GM12878 (cell line): ENCODE data around the gene OSER1. TPM values are rescaled to one million over a fixed set of nuclear protein-coding genes. Genes with fewer than 3 reads are reported as not detected.

ENCODE experiments used
- ATAC-seq: fragments of 200-7000 bp; cut with Tn5 transposase; 3 replicates; pipeline ENCODE4 v1.9.1; 2020; ENCODE audit warnings: mild to moderate bottlenecking, moderate library complexity
- BruUV-seq: library from RNA; stranded (reverse); fragments of 400-500 nt; replicated peaks from 2 replicates; lab custom pipeline; 2021; lab: Mats Ljungman, UMichigan
- CTCF ChIA-PET: fragments of 300-600 bp; sonication (Branson Sonifier 250); formaldehyde crosslinking; extraction: SDS; loops from one replicate; lab custom pipeline; 2021; ENCODE audit warnings: inconsistent platforms; lab: Yijun Ruan, JAX
- POLR2A ChIA-PET: fragments of 350-600 bp; formaldehyde crosslinking; extraction: SDS; loops from one replicate; lab custom pipeline; 2021; ENCODE audit warnings: inconsistent platforms; lab: Charles Lee
- RAD21 ChIA-PET: fragments of 300-600 bp; sonication (Branson Sonifier 250); formaldehyde crosslinking; loops from one replicate; lab custom pipeline; 2023; ENCODE audit warnings: antibody characterized with exemption; ENCODE audit not compliant: unreplicated experiment; lab: Charles Lee
- SMC1A ChIA-PET: fragments of 300-600 bp; sonication (Branson Sonifier 250); formaldehyde crosslinking; loops from one replicate; lab custom pipeline; 2023; ENCODE audit not compliant: unreplicated experiment, uncharacterized antibody; lab: Charles Lee
- DNase-seq: peaks from one replicate; pipeline ENCODE4 v3.0.0-alpha.2; 2011; ENCODE audit warnings: low read depth, low spot score
- FAIRE-seq: peaks from 3 replicates; lab custom pipeline; 2011; peaks lifted over from hg19 to GRCh38; lab: Jason Lieb, UNC
- H2AFZ ChIP-seq: 2 replicates; pipeline ENCODE4 v1.6.0; 2011; ENCODE audit warnings: low read depth, low read length, control low read depth; ENCODE audit not compliant: control insufficient read depth
- H3K27ac ChIP-seq: 2 replicates; pipeline ENCODE4 v1.5.1; 2011; ENCODE audit warnings: control low read depth; ENCODE audit not compliant: control insufficient read depth, insufficient read depth
- H3K27me3 ChIP-seq, 2 experiments: replicated peaks in 1 of 2; 2 replicates each; pipeline versions ENCODE4 v1.6.0 to v1.6.1; 2011; ENCODE audit warnings: low read length in 1 of 2; ENCODE audit not compliant: control insufficient read depth in 2 of 2, insufficient read depth in 2 of 2
- H3K36me3 ChIP-seq, 2 experiments: 2 replicates each; pipeline ENCODE4 v1.5.1; 2011; ENCODE audit warnings: low read length in 1 of 2; ENCODE audit not compliant: control insufficient read depth in 2 of 2, insufficient read depth in 2 of 2
- H3K4me1 ChIP-seq: 2 replicates; pipeline ENCODE4 v1.6.1; 2011; ENCODE audit warnings: mild to moderate bottlenecking, low read length, moderate library complexity, mixed read lengths; ENCODE audit not compliant: control insufficient read depth, insufficient read depth
- H3K4me2 ChIP-seq: 2 replicates; pipeline ENCODE4 v1.6.0; 2011; ENCODE audit warnings: control low read depth; ENCODE audit not compliant: control insufficient read depth, insufficient read depth
- H3K4me3 ChIP-seq: fragments of 200-600 bp; sonication (generic); 2 replicates; pipeline ENCODE4 v1.5.1; 2016
- H3K79me2 ChIP-seq: 2 replicates; pipeline ENCODE4 v1.6.0; 2011; ENCODE audit warnings: low read length; ENCODE audit not compliant: control insufficient read depth, insufficient read depth
- H3K9ac ChIP-seq: 2 replicates; pipeline ENCODE4 v1.8.0; 2011; ENCODE audit warnings: low read length, control low read depth, mixed read lengths; ENCODE audit not compliant: control insufficient read depth, insufficient read depth
- H3K9me3 ChIP-seq: replicated peaks from 3 replicates; pipeline ENCODE4 v1.5.1; 2011; ENCODE audit warnings: mild to moderate bottlenecking, low read length; ENCODE audit not compliant: control insufficient read depth, insufficient read depth
- H4K20me1 ChIP-seq: 2 replicates; pipeline ENCODE4 v1.6.0; 2011; ENCODE audit not compliant: control insufficient read depth, insufficient read depth
- BCL11A ChIP-seq: IDR thresholded peaks from 2 replicates; pipeline ENCODE4 v1.6.1; 2011; ENCODE audit warnings: low read depth, low read length
- CBX5 ChIP-seq: sonication (generic); IDR thresholded peaks from 2 replicates; pipeline ENCODE4 v1.6.1; 2016; ENCODE audit warnings: low read depth, moderate library complexity, mild to moderate bottlenecking, inconsistent platforms
- NR2F1 ChIP-seq: fragments of 450-650 bp; conservative IDR thresholded peaks from 2 replicates; pipeline ENCODE4 v1.6.1; 2017; ENCODE audit warnings: mild to moderate bottlenecking
- PAX5 ChIP-seq: IDR thresholded peaks from 2 replicates; pipeline ENCODE4 v1.6.1; 2011; ENCODE audit warnings: low read depth, low read length, borderline replicate concordance
- SPI1 ChIP-seq: IDR thresholded peaks from 2 replicates; pipeline ENCODE4 v1.6.1; 2011; ENCODE audit warnings: low read depth, mild to moderate bottlenecking, low read length, moderate library complexity, borderline replicate concordance; ENCODE audit not compliant: insufficient read depth
- SUPT20H ChIP-seq: IDR thresholded peaks from 2 replicates; pipeline ENCODE4 v1.6.1; 2011; ENCODE audit warnings: low read depth, mild to moderate bottlenecking, low read length, moderate library complexity, borderline replicate concordance; ENCODE audit not compliant: control insufficient read depth
- TBL1XR1 ChIP-seq: IDR thresholded peaks from 2 replicates; pipeline ENCODE4 v1.6.1; 2012; ENCODE audit warnings: low read depth, low read length, improper control_type of control experiment
- TCF7 ChIP-seq: IDR thresholded peaks from 2 replicates; pipeline ENCODE4 v1.6.1; 2014; ENCODE audit warnings: antibody characterized with exemption, borderline replicate concordance
- ZBTB33 ChIP-seq: fragments of 450-650 bp; IDR thresholded peaks from 2 replicates; pipeline ENCODE4 v1.6.1; 2017; ENCODE audit warnings: mild to moderate bottlenecking
- WGBS: methylation state at CpG from one replicate; pipeline ENCODE4 v1.1.6; 2016; ENCODE audit warnings: low lambda C conversion rate; ENCODE audit not compliant: insufficient replicate concordance, insufficient coverage; ENCODE audit errors: missing lambda C conversion rate; 5-methylcytosine and 5-hydroxymethylcytosine counted together
- in situ Hi-C: fragments of 300-500 bp; cut with MboI; formaldehyde crosslinking; loops from 9 replicates; pipeline ENCODE4 v1.14.3; 2018; ENCODE audit warnings: mixed read lengths
- intact Hi-C: fragments of 100-400 bp; cut with micrococcal nuclease; formaldehyde crosslinking; loops from one replicate; pipeline ENCODE4 v1.14.2; 2022; ENCODE audit not compliant: unreplicated experiment
- polyA plus RNA-seq, 11 experiments: library from polyadenylated mRNA; depleted of rRNA in 4 of 11; unstranded in 6 of 11; stranded (reverse) in 5 of 11; fragments of >200 nt; fragmentation: Nextera tagmentation in 4 of 11; fragmentation: Illumina TruSeq in 1 of 11; extraction: Ambion mirVana in 4 of 11; extraction: Trizol in 1 of 11; gene quantifications; 1 replicate in 1 of 11; 2 replicates in 10 of 11; pipeline versions ENCODE4 v1.2.1 to v1.2.3, GENCODE V29; 2011 to 2016; ENCODE audit warnings: inconsistent platforms in 2 of 11, missing spikeins in 2 of 11, low read depth in 1 of 11
- total RNA-seq, 4 experiments: library from RNA; depleted of rRNA in 3 of 4; stranded (reverse); fragments of >200 nt in 3 of 4; fragmentation: Illumina TruSeq in 1 of 4; extraction: Trizol in 1 of 4; gene quantifications; 2 replicates each; pipeline versions ENCODE4 v1.2.1 to v1.2.3, GENCODE V29; 2013 to 2021
- TF ChIP-seq, protein P1 (sequence below): IDR thresholded peaks from 2 replicates; pipeline ENCODE4 v1.6.1; 2012; ENCODE audit warnings: improper control_type of control experiment, low read depth, low read length; ENCODE audit not compliant: insufficient replicate concordance
- TF ChIP-seq, protein P2 (sequence below): IDR thresholded peaks from 2 replicates; pipeline ENCODE4 v1.6.1; 2011; ENCODE audit warnings: mild to moderate bottlenecking, low read depth, low read length, moderate library complexity; ENCODE audit not compliant: insufficient replicate concordance

OSER1 gene
- total and polyA plus RNA-seq, 10 of the 15 experiments (the other 5 are each of a cell fraction or from before 2014, with no cell fraction given): 19.3 to 63.8 (median 28.4) TPM

DNA sequence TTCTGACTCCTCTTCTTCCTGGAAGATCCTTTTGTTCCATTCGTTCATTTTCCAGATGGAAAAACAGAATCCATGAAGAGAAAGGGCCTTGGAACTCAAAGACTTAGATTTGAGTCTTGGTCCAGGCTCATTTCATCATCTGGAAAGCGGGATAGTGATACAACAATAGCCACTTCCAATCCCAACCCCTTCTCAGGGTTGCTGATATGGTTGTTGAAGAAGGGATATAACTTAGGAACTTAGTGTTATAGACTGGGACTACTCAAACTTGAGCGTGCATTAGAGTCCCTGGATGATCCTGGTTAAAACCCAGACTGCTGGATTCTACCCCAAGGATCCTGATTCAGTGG lies 37.8 kb upstream of the OSER1 start:
- no peak overlapping the region for H3K27ac ChIP-seq
- DNase-seq (no peak), ATAC-seq (no peak), FAIRE-seq (no peak)
- intact Hi-C loops (no loop called here), in situ Hi-C loops (no loop called here)
- TF ChIP-seq SPI1 (no peak), TCF7 (no peak), NR2F1 (no peak), SUPT20H (no peak), TBL1XR1 (no peak), BCL11A (no peak), ZBTB33 (no peak), PAX5 (no peak), CBX5 (no peak)
- TF ChIP-seq, protein P1, sequence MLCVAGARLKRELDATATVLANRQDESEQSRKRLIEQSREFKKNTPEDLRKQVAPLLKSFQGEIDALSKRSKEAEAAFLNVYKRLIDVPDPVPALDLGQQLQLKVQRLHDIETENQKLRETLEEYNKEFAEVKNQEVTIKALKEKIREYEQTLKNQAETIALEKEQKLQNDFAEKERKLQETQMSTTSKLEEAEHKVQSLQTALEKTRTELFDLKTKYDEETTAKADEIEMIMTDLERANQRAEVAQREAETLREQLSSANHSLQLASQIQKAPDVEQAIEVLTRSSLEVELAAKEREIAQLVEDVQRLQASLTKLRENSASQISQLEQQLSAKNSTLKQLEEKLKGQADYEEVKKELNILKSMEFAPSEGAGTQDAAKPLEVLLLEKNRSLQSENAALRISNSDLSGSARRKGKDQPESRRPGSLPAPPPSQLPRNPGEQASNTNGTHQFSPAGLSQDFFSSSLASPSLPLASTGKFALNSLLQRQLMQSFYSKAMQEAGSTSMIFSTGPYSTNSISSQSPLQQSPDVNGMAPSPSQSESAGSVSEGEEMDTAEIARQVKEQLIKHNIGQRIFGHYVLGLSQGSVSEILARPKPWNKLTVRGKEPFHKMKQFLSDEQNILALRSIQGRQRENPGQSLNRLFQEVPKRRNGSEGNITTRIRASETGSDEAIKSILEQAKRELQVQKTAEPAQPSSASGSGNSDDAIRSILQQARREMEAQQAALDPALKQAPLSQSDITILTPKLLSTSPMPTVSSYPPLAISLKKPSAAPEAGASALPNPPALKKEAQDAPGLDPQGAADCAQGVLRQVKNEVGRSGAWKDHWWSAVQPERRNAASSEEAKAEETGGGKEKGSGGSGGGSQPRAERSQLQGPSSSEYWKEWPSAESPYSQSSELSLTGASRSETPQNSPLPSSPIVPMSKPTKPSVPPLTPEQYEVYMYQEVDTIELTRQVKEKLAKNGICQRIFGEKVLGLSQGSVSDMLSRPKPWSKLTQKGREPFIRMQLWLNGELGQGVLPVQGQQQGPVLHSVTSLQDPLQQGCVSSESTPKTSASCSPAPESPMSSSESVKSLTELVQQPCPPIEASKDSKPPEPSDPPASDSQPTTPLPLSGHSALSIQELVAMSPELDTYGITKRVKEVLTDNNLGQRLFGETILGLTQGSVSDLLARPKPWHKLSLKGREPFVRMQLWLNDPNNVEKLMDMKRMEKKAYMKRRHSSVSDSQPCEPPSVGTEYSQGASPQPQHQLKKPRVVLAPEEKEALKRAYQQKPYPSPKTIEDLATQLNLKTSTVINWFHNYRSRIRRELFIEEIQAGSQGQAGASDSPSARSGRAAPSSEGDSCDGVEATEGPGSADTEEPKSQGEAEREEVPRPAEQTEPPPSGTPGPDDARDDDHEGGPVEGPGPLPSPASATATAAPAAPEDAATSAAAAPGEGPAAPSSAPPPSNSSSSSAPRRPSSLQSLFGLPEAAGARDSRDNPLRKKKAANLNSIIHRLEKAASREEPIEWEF: no peak
- TF ChIP-seq, protein P2, sequence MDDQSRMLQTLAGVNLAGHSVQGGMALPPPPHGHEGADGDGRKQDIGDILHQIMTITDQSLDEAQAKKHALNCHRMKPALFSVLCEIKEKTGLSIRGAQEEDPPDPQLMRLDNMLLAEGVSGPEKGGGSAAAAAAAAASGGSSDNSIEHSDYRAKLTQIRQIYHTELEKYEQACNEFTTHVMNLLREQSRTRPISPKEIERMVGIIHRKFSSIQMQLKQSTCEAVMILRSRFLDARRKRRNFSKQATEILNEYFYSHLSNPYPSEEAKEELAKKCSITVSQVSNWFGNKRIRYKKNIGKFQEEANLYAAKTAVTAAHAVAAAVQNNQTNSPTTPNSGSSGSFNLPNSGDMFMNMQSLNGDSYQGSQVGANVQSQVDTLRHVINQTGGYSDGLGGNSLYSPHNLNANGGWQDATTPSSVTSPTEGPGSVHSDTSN: no peak
- peaks cover 3% of the 10 kb centered on the region in 2 experiments; a peak in 1 of 4 replicates for H3K27me3 ChIP-seq
- whole genome bisulfite sequencing: 42% methylated on average over 3 of the region's 3 CpGs
- ChIA-PET SMC1A (no interaction called here), RAD21 (no interaction called here), CTCF (interaction anchor here (0.6 kb wide), 2 partner anchors 30 to 290 kb away, joined by 3 read pairs; no protein-coding TSS in a partner anchor), POLR2A (no interaction called here)
- no peak overlapping the region for H3K4me2 ChIP-seq
- no peaks in the 10 kb centered on the region for H4K20me1 ChIP-seq
- H3K4me3 ChIP-seq: no peak overlapping the region
- H3K9ac ChIP-seq: no peak overlapping the region
- H3K9me3 ChIP-seq: no peaks in the 10 kb centered on the region
- H3K36me3 ChIP-seq: no peaks in the 10 kb centered on the region
- H3K4me1 ChIP-seq: no peaks in the 10 kb centered on the region
- no peak overlapping the region for H2AFZ ChIP-seq
- H3K79me2 ChIP-seq: no peaks in the 10 kb centered on the region
- no TSS peak for BruUV-seq
